ENCODE data around the gene DNMBP. TPM values are rescaled to one million over a fixed set of nuclear protein-coding genes. Genes with fewer than 3 reads are reported as not detected.

The DNMBP gene
- polyA plus RNA-seq, 1 donor: 41.7 TPM

GRCh38 chr10:100006243-100006886, 3.4 kb downstream of the DNMBP start:
- H3K27ac ChIP-seq (ENCODE audit: low read length): no peak overlapping the region
- no peak for DNase-seq
- no peaks in the 10 kb centered on the region for H3K36me3 ChIP-seq (ENCODE audit: control insufficient read depth, insufficient read depth, low read length)
- no peaks in the 10 kb centered on the region for H3K27me3 ChIP-seq (ENCODE audit: control insufficient read depth, insufficient read depth, low read length)
- H3K4me1 ChIP-seq (ENCODE audit: control insufficient read depth, insufficient read depth, low read length): peaks cover 5% of the 10 kb centered on the region
- 60% methylated on average over 1 of the region's 4 CpGs for whole genome bisulfite sequencing (ENCODE audit: insufficient coverage, low lambda C conversion rate)
- no peak overlapping the region for H3K4me3 ChIP-seq (ENCODE audit: low read length)
- H3K9me3 ChIP-seq (ENCODE audit: control insufficient read depth, low read depth, low read length): no peaks in the 10 kb centered on the region

DNA sequence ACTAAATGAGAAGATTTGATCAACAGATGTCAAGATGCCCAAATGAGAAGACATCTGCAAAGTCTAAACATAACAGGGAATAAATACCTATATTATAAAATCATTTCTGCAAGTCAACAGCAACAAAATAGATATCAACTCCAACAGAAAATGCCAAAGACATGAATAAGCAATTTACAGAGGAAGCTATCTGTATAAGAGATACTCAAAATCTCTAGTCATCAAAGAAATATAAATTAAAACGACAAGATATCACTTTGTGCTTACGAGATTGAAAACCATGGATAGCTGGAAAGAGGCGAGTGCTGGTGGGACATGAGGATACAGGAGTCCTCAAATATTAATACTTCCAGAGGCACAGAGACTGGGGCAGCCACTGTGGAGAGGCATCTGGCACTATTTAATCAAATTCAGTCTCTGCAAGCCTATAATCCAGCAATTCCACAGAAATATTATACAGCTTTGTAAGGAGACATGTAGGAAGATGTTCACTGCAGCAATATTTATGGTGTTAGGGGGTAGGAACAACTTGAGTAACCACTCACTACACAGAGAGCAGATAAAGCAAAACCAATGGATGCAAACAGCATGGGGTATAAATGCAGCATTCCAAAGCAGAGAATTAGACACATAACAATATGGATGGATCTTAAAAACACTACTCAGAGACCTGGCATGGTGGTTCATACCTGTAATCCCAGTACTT, 4.8 kb downstream of the DNMBP start:
- no peak overlapping the region for H3K27ac ChIP-seq (ENCODE audit: low read length)
- H3K36me3 ChIP-seq (ENCODE audit: control insufficient read depth, insufficient read depth, low read length): no peaks in the 10 kb centered on the region
- no peaks in the 10 kb centered on the region for H3K9me3 ChIP-seq (ENCODE audit: control insufficient read depth, low read depth, low read length)
- DNase-seq: no peak
- H3K27me3 ChIP-seq (ENCODE audit: control insufficient read depth, insufficient read depth, low read length): no peaks in the 10 kb centered on the region
- no peak overlapping the region for H3K4me3 ChIP-seq (ENCODE audit: low read length)
- WGBS (ENCODE audit: insufficient coverage, low lambda C conversion rate): no CpG with 5 or more reads among the region's 3 CpGs
- peaks cover 5% of the 10 kb centered on the region for H3K4me1 ChIP-seq (ENCODE audit: control insufficient read depth, insufficient read depth, low read length)

DNA sequence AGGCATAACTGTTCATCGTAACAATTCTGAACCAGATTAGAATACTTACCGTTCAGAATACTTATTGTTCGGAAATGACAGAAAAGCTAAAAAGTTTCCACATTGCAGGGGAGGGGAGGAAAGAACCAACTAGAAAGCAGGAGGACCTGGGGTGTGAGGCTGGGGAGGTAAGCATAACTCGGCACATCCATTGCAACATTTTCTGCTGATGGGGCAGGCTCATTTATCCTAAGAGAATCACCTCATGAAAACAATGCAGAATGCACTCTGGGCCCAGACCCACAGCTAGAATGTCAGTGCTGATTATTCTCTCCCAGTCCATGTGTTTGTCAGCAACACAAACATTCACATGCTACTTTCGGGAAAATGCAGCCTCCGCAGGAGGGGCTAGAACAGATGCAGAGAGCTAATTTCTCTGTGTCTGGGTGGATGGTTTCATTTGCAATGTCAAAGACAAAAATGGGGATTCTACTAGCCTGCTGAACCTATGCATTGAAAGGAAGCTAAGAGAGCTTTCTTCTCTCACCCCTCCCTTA, 9.6 kb downstream of the DNMBP start:
- peaks cover 10% of the 10 kb centered on the region for H3K4me1 ChIP-seq (ENCODE audit: control insufficient read depth, insufficient read depth, low read length)
- WGBS (ENCODE audit: insufficient coverage, low lambda C conversion rate): 70% methylated on average over 2 of the region's 6 CpGs

DNA sequence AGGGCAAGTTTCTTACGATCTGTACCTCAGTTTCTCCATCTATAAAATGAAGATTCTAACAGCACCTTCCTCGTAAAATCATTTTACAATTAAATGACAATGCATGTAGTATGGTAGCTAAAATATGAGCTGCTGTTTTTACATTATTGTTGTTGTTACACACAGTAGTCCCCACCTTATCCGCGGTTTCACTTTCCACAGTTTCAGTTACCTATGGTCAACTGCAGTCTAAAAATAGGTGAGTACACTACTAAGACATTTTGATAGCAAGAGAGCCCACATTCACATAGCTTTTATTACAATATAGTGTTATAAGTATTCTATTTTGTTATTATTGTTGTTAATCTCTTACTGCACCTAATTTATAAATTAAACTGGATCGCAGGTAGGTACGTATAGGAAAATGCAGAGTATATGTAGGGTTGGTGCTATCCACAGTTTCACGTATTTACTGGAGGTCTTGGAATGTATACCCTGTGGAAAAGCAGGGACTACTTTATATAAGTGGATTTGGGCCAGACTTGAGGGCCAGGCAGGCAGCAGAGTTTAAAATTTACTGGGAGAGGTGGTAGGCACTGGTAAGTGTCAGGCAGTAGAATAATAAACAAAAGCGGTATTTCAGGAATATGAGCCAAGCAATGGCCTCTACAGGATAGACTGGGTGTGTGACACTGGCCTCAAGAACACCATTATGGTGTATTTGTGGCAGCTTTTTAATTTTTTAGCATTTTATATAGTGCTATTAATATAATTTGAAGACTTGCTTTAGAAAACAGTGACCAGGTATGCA, 10.2 kb downstream of the DNMBP start:
- Histone ChIP-seq H3K9me3 (ENCODE audit: control insufficient read depth, low read depth, low read length) (no peaks in the 10 kb centered on the region), H3K27me3 (ENCODE audit: control insufficient read depth, insufficient read depth, low read length) (no peaks in the 10 kb centered on the region), H3K27ac (ENCODE audit: low read length) (no peak overlapping the region), H3K36me3 (ENCODE audit: control insufficient read depth, insufficient read depth, low read length) (no peaks in the 10 kb centered on the region), H3K4me3 (ENCODE audit: low read length) (no peak overlapping the region), H3K4me1 (ENCODE audit: control insufficient read depth, insufficient read depth, low read length) (peaks cover 10% of the 10 kb centered on the region)
- WGBS (ENCODE audit: insufficient coverage, low lambda C conversion rate): 92% methylated on average over 4 of the region's 8 CpGs
- no peak for DNase-seq

More for the DNA sequence above, 9.6 kb downstream of the DNMBP start:
- H3K9me3 ChIP-seq (ENCODE audit: control insufficient read depth, low read depth, low read length): no peaks in the 10 kb centered on the region
- no peaks in the 10 kb centered on the region for H3K36me3 ChIP-seq (ENCODE audit: control insufficient read depth, insufficient read depth, low read length)
- H3K4me3 ChIP-seq (ENCODE audit: low read length): no peak overlapping the region
- no peak overlapping the region for H3K27ac ChIP-seq (ENCODE audit: low read length)
- no peak for DNase-seq
- no peaks in the 10 kb centered on the region for H3K27me3 ChIP-seq (ENCODE audit: control insufficient read depth, insufficient read depth, low read length)

- H3K4me3 ChIP-seq (ENCODE audit: low read length): no peak overlapping the region
- H3K27me3 ChIP-seq (ENCODE audit: control insufficient read depth, insufficient read depth, low read length): no peaks in the 10 kb centered on the region
- H3K27ac ChIP-seq (ENCODE audit: low read length): no peak overlapping the region
- H3K9me3 ChIP-seq (ENCODE audit: control insufficient read depth, low read depth, low read length): no peaks in the 10 kb centered on the region
- H3K36me3 ChIP-seq (ENCODE audit: control insufficient read depth, insufficient read depth, low read length): no peaks in the 10 kb centered on the region
- no peak for DNase-seq
- WGBS (ENCODE audit: insufficient coverage, low lambda C conversion rate): no CpG with 5 or more reads among the region's 6 CpGs
- H3K4me1 ChIP-seq (ENCODE audit: control insufficient read depth, insufficient read depth, low read length): peaks cover 11% of the 10 kb centered on the region
Measured at GRCh38 chr10:99998889-99999288, 10.9 kb downstream of the DNMBP start.

GRCh38 chr10:99996671-99997648, 12.8 kb downstream of the DNMBP start:
- Histone ChIP-seq H3K36me3 (ENCODE audit: control insufficient read depth, insufficient read depth, low read length) (no peaks in the 10 kb centered on the region), H3K27ac (ENCODE audit: low read length) (no peak overlapping the region), H3K9me3 (ENCODE audit: control insufficient read depth, low read depth, low read length) (no peaks in the 10 kb centered on the region), H3K27me3 (ENCODE audit: control insufficient read depth, insufficient read depth, low read length) (no peaks in the 10 kb centered on the region), H3K4me3 (ENCODE audit: low read length) (no peak overlapping the region), H3K4me1 (ENCODE audit: control insufficient read depth, insufficient read depth, low read length) (peaks cover 12% of the 10 kb centered on the region)
- no peak for DNase-seq
- WGBS (ENCODE audit: insufficient coverage, low lambda C conversion rate): no CpG with 5 or more reads among the region's 4 CpGs

GRCh38 chr10:99995713-99996112, 14.0 kb downstream of the DNMBP start:
- no peak for DNase-seq
- no peak overlapping the region for H3K4me3 ChIP-seq (ENCODE audit: low read length)

DNA sequence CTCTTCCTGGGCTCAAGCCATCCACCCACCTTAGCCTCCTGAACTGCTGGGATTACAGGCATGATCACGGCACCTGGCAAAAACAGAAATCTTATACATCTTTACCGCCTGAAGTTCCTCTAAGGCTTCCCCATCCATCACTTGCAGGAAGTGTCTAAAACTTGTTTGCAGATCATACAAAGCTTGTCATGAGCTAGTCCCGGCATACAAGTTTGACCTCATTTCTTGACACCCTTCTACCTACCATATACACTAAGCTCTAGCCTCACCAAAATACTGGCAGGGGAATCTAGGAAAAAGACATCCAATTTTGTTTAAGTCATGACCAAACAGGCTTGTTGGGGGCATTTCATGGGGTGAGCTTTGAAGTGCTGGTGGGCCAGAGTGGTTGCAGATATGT, 14.5 kb downstream of the DNMBP start:
- Histone ChIP-seq H3K9me3 (ENCODE audit: control insufficient read depth, low read depth, low read length) (no peaks in the 10 kb centered on the region), H3K4me3 (ENCODE audit: low read length) (no peak overlapping the region), H3K4me1 (ENCODE audit: control insufficient read depth, insufficient read depth, low read length) (peaks cover 12% of the 10 kb centered on the region), H3K27me3 (ENCODE audit: control insufficient read depth, insufficient read depth, low read length) (no peaks in the 10 kb centered on the region), H3K36me3 (ENCODE audit: control insufficient read depth, insufficient read depth, low read length) (no peaks in the 10 kb centered on the region), H3K27ac (ENCODE audit: low read length) (no peak overlapping the region)
- no CpG with 5 or more reads among the region's 3 CpGs for WGBS (ENCODE audit: insufficient coverage, low lambda C conversion rate)
- no peak for DNase-seq

More at GRCh38 chr10:99995713-99996112, 14.0 kb downstream of the DNMBP start:
- Histone ChIP-seq H3K36me3 (ENCODE audit: control insufficient read depth, insufficient read depth, low read length) (no peaks in the 10 kb centered on the region), H3K27me3 (ENCODE audit: control insufficient read depth, insufficient read depth, low read length) (no peaks in the 10 kb centered on the region), H3K27ac (ENCODE audit: low read length) (no peak overlapping the region), H3K9me3 (ENCODE audit: control insufficient read depth, low read depth, low read length) (no peaks in the 10 kb centered on the region), H3K4me1 (ENCODE audit: control insufficient read depth, insufficient read depth, low read length) (peaks cover 12% of the 10 kb centered on the region)
- no CpG with 5 or more reads among the region's 3 CpGs for WGBS (ENCODE audit: insufficient coverage, low lambda C conversion rate)

DNA sequence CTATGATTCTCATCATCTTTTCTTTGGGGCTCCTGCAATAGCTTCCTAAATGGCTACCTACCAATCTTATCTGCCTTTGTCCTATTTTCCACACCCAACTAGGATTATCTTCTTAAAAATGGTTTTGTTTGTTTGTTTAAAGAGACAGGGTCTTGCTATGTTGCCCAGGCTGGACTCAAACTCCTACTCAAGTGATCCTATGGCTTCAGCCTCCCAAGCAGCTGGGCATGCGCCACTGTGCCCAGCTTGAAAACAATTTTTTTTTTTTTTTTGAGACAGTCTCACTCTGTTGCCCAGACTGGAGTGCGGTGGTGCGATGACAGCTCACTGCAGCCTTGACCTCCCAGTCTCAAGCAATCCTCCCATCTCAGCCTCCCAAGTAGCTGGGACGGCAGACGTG, 14.9 kb downstream of the DNMBP start:
- no peaks in the 10 kb centered on the region for H3K27me3 ChIP-seq (ENCODE audit: control insufficient read depth, insufficient read depth, low read length)
- no peaks in the 10 kb centered on the region for H3K36me3 ChIP-seq (ENCODE audit: control insufficient read depth, insufficient read depth, low read length)
- H3K9me3 ChIP-seq (ENCODE audit: control insufficient read depth, low read depth, low read length): no peaks in the 10 kb centered on the region
- WGBS (ENCODE audit: insufficient coverage, low lambda C conversion rate): no CpG with 5 or more reads among the region's 5 CpGs
- no peak for DNase-seq
- no peak overlapping the region for H3K27ac ChIP-seq (ENCODE audit: low read length)
- H3K4me1 ChIP-seq (ENCODE audit: control insufficient read depth, insufficient read depth, low read length): peaks cover 12% of the 10 kb centered on the region
- no peak overlapping the region for H3K4me3 ChIP-seq (ENCODE audit: low read length)
